ENCODE measurements around the gene DXO.
"Not testable (repeated sequence)": the region's sequence is repeated elsewhere in the genome, so short reads cannot be mapped to it uniquely, and the experiment has no call there.

DNA sequence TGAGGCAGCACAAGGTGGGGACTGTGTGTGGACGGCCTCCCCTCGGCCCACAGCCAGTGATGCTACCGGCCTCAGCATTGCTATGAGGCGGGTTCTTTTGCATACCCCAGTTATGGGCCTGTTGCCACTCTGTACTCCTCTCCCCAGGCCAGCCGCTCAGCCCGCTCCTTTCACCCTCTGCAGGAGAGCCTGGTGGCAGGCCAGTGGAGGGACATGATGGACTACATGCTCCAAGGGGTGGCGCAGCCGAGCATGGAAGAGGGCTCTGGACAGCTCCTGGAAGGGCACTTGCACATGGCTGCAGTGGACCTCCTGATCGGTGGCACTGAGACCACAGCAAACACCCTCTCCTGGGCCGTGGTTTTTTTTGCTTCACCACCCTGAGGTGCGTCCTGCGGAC lies 35.1 kb upstream of the DXO start:
- TF ChIP-seq POLR2AphosphoS5 (IDR thresholded peaks at IDR 0.05; ENCODE audit: low read depth, low read length); REST (IDR thresholded peaks at IDR 0.05; ENCODE audit: insufficient read depth in 1 of 2, low read depth in 2 of 2, low read length in 1 of 2): not testable (repeated sequence)
